Measurements from ENCODE around the gene CPA1.
A peak's percentile ranks its signal among the peaks of the same experiment; 100 is the strongest.

The CPA1 gene

GRCh38 chr7:130380861-130381455 is 664 bp downstream of the CPA1 start:
- Mint-ChIP-seq H3K27me3 (ENCODE audit: low read depth) (no peaks in the 10 kb centered on the region), H3K4me1 (peaks cover 37% of the 10 kb centered on the region), H3K36me3 (ENCODE audit: low read depth) (peaks cover 11% of the 10 kb centered on the region), H3K27ac (peak overlapping the region; percentile 91 to 99 (median 99)), H3K4me3 (peak overlapping the region in 2 of 3 experiments; percentile 15 to 20), H3K9me3 (peaks cover 14% of the 10 kb centered on the region)
- TF ChIP-seq, protein P1, sequence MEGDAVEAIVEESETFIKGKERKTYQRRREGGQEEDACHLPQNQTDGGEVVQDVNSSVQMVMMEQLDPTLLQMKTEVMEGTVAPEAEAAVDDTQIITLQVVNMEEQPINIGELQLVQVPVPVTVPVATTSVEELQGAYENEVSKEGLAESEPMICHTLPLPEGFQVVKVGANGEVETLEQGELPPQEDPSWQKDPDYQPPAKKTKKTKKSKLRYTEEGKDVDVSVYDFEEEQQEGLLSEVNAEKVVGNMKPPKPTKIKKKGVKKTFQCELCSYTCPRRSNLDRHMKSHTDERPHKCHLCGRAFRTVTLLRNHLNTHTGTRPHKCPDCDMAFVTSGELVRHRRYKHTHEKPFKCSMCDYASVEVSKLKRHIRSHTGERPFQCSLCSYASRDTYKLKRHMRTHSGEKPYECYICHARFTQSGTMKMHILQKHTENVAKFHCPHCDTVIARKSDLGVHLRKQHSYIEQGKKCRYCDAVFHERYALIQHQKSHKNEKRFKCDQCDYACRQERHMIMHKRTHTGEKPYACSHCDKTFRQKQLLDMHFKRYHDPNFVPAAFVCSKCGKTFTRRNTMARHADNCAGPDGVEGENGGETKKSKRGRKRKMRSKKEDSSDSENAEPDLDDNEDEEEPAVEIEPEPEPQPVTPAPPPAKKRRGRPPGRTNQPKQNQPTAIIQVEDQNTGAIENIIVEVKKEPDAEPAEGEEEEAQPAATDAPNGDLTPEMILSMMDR (IDR thresholded peaks at IDR 0.05; ENCODE audit: unreplicated experiment in 3 of 3): no peak

GRCh38 chr7:130381468-130382312 is 1.4 kb downstream of the CPA1 start:
- peaks cover 38% of the 10 kb centered on the region for H3K4me1 Mint-ChIP-seq
- peaks cover 7% of the 10 kb centered on the region for H3K9me3 Mint-ChIP-seq
- H3K36me3 Mint-ChIP-seq (ENCODE audit: low read depth): peaks cover 4% of the 10 kb centered on the region
- TF ChIP-seq, protein P1 (IDR thresholded peaks at IDR 0.05; ENCODE audit: unreplicated experiment in 3 of 3): no peak
- H3K27me3 Mint-ChIP-seq (ENCODE audit: low read depth): no peaks in the 10 kb centered on the region
- H3K4me3 Mint-ChIP-seq: no peak overlapping the region
- H3K27ac Mint-ChIP-seq: peak overlapping the region; percentile 40 to 99 (median 69)

DNA sequence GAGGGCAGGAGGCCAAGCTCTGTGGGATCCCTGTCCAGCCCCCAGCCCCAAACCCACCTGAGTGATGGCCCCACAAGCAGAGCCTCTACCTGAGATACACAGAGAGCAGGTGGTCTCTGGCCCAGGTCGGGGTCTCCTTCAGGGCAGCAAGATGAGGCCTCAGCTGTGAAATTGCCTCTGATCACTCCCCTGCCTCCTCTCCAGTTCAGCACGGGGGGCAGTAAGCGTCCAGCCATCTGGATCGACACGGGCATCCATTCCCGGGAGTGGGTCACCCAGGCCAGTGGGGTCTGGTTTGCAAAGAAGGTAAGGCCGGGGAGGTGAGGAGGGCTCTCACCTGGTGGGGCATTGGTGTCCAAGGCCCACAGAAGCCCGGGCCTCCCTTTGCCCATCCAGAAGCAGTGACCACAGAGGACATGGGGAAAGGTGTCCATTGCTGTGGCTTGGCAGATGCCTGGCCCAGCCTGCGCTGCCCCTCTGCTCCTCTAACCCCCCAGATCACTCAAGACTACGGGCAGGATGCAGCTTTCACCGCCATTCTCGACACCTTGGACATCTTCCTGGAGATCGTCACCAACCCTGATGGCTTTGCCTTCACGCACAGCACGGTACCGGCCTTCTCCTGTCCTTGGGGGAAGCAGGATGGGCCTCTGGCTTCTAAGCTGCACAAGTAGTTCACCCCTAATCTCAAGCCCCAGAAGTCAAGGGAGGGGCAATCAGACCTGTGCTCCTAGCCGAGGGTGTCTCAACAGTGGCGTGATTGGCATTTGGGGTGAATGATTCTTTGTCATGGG is 3.1 kb downstream of the CPA1 start:
- Mint-ChIP-seq H3K27me3 (ENCODE audit: low read depth) (no peaks in the 10 kb centered on the region), H3K9me3 (peaks cover 4% of the 10 kb centered on the region), H3K27ac (peak overlapping the region in 2 of 3 experiments; percentile 53 to 87), H3K4me3 (no peak overlapping the region), H3K36me3 (ENCODE audit: low read depth) (no peaks in the 10 kb centered on the region), H3K4me1 (peaks cover 53% of the 10 kb centered on the region)
- TF ChIP-seq, protein P1 (IDR thresholded peaks at IDR 0.05; ENCODE audit: unreplicated experiment in 3 of 3): no peak

DNA sequence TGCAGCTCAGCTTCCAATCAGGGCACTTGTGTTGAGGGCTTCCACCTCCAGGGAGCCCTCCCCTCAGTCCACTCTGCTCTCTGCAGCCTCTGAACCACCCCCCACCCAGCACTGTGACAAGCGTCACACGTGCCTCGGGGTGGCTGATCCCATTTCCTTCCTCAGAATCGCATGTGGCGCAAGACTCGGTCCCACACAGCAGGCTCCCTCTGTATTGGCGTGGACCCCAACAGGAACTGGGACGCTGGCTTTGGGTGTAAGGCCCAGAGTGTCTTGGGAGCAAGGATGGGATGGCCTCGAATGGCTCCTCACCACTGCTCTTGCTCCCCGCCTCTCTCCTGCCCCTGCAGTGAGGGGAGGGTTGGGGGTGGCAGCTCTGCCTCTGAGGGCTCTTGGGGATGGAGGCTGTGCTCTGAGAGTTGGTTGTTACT is 4.1 kb downstream of the CPA1 start:
- H3K4me3 Mint-ChIP-seq: no peak overlapping the region
- peaks cover 51% of the 10 kb centered on the region for H3K4me1 Mint-ChIP-seq
- peaks cover 4% of the 10 kb centered on the region for H3K36me3 Mint-ChIP-seq (ENCODE audit: low read depth)
- H3K27ac Mint-ChIP-seq: peak overlapping the region in 2 of 3 experiments; percentile 65 to 80
- H3K27me3 Mint-ChIP-seq (ENCODE audit: low read depth): no peaks in the 10 kb centered on the region
- H3K9me3 Mint-ChIP-seq: peaks cover 4% of the 10 kb centered on the region
- TF ChIP-seq, protein P1 (IDR thresholded peaks at IDR 0.05; ENCODE audit: unreplicated experiment in 3 of 3): no peak

- H3K27me3 Mint-ChIP-seq (ENCODE audit: low read depth): no peaks in the 10 kb centered on the region
- H3K36me3 Mint-ChIP-seq (ENCODE audit: low read depth): peaks cover 4% of the 10 kb centered on the region
- TF ChIP-seq, protein P1 (IDR thresholded peaks at IDR 0.05; ENCODE audit: unreplicated experiment in 3 of 3): no peak
- H3K4me1 Mint-ChIP-seq: peaks cover 45% of the 10 kb centered on the region
- H3K27ac Mint-ChIP-seq: peak overlapping the region in 2 of 3 experiments; percentile 65
- H3K9me3 Mint-ChIP-seq: peaks cover 4% of the 10 kb centered on the region
- H3K4me3 Mint-ChIP-seq: no peak overlapping the region
Observed at GRCh38 chr7:130384841-130385599, 4.7 kb downstream of the CPA1 start.
